Mucosa of rectum (tissue), 2 donors: ENCODE data around the gene OPRL1.

Source experiments
- H3K27ac ChIP-seq, 2 donors: one replicate each; pipeline ENCODE4 v1.7.0; 2013; ENCODE audit warnings: inconsistent platforms in 2 of 2, low read depth in 2 of 2, low read length in 2 of 2
- H3K27me3 ChIP-seq, 2 donors: one replicate each; pipeline ENCODE4 v1.7.0; 2013; ENCODE audit warnings: low read length in 2 of 2; ENCODE audit not compliant: control insufficient read depth in 2 of 2, insufficient read depth in 2 of 2
- H3K36me3 ChIP-seq, 2 donors: one replicate each; pipeline ENCODE4 v1.7.0; 2013; ENCODE audit warnings: low read length in 2 of 2; ENCODE audit not compliant: control insufficient read depth in 2 of 2, insufficient read depth in 2 of 2
- H3K4me1 ChIP-seq, 2 donors: one replicate each; pipeline ENCODE4 v1.7.0; 2013; ENCODE audit warnings: low read length in 2 of 2, mild to moderate bottlenecking in 1 of 2; ENCODE audit not compliant: control insufficient read depth in 2 of 2, insufficient read depth in 2 of 2
- H3K4me3 ChIP-seq, 2 donors: one replicate each; pipeline ENCODE4 v1.7.0; 2013; ENCODE audit warnings: low read length in 2 of 2
- H3K9ac ChIP-seq, 2 donors: one replicate each; pipeline ENCODE4 v1.7.0; 2013; ENCODE audit warnings: low read length in 2 of 2, low read depth in 1 of 2, mild to moderate bottlenecking in 1 of 2
- H3K9me3 ChIP-seq, 2 donors: one replicate each; pipeline ENCODE4 v1.7.0; 2013; ENCODE audit warnings: low read length in 2 of 2; ENCODE audit not compliant: control insufficient read depth in 2 of 2
- donor health status: healthy.
- donor health status: Normal muscosa, but diverticular disease.

OPRL1 gene

DNA sequence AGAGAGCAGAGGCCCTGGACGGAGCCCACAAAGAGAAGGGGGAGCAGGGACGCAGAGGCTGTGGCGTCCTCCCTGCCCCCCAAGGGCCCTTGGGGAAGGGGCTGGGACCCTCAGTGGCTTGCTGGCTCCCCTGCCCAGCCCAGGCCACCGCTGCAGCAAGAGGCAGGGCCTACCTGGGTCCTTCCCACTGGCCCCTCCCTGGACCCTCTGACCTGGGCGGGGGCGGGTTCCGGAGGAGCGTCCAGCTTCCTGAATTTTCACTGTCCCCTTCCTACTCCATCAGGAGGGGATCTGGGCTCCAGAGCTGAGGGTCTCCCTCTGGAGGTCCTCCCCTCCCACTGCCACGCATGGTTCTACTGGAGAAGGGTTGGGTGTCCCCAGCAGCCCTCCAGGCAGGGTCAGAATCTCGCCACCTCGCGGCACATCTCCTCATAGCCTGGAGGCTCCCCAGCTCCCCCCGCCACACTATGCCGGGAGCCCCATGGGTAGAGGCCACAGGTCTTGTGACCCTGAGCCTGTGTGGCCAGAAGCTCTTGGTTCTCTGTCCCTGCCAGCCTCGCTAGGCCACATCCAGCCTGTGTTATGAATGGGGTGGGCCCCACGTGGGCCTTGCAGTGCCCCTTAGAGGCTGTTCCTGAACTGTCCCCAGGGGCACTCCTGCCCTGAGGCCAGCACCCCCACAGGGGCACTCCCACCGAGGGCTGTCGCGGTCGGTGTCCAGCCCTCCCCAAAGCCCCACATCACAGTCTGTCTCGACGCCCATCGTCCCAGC, 29.4 kb upstream of the OPRL1 start:
- H3K9ac ChIP-seq = no peak overlapping the region
- H3K4me3 ChIP-seq = no peak overlapping the region
- H3K9me3 ChIP-seq = no peaks in the 10 kb centered on the region
- H3K4me1 ChIP-seq = peaks cover 0 to 2% of the 10 kb centered on the region in 2 donors
- peaks cover 35 to 71% of the 10 kb centered on the region in 2 donors for H3K27me3 ChIP-seq
- no peaks in the 10 kb centered on the region for H3K36me3 ChIP-seq
- H3K27ac ChIP-seq = peak overlapping the region; percentile 48

DNA sequence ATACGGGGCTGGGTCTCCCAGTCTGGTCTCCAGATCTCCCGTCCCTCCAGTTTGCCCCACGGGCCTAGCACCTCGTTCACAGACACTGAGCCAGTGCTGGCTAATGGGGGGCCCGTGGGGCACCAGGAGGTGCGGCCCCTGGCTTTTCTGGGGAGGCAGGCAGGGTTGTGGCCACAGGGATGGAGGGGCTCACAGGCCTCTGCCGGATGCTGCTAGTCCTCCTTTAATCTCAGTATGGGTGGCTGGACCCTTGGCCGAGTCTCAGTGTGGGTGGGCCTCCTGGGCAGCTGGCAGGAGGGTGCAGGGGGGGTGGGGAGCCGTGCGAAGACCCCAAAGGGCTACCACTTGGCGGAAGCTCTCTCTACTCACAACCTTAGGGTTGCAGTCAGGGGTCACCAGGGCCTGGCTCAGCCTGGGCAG, 28.8 kb upstream of the OPRL1 start:
- Histone ChIP-seq H3K4me3 (no peak overlapping the region), H3K9me3 (no peaks in the 10 kb centered on the region), H3K4me1 (peaks cover 0 to 2% of the 10 kb centered on the region in 2 donors), H3K27me3 (peaks cover 34 to 70% of the 10 kb centered on the region in 2 donors), H3K27ac (peak overlapping the region; percentile 48), H3K36me3 (no peaks in the 10 kb centered on the region), H3K9ac (no peak overlapping the region)

DNA sequence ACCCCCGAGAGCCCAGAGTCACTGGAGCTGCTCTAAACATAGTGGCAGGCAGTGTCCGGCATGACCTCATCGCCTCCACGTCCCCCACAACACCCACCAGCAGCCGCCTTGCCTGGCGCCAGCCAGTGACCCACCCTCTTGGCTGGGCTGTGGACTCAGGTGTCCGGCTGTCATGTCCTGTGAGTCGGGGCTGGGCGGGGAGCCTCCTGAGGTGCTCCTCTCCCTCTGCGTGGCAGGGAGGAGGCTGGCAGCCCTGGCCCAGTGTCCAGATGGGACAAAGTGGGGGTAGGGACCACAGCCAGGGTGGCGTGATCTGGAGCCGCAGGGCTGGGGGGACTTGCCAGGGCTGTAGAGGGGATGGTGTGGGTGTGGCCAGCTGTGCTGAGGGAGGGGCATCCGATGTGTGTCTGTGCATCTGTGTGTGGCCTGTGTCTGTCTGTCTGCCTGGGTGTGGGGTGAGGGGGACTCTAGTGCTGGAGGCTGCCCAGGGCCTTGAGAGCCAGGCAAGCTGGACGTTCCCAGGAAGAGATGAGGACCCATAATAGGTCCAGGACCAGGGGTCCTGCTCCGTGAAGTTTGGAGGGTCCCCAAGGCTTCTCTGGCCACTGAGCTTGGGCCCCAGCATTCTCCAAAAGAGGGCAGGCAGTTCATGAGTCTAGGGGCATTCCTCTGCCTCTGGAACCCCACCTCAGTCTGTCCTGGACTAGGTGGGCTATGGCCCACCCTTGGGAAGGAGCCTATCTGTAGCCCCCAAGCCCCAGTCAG, 28.1 kb upstream of the OPRL1 start:
- H3K4me1 ChIP-seq = peaks cover 0 to 2% of the 10 kb centered on the region in 2 donors
- no peaks in the 10 kb centered on the region for H3K9me3 ChIP-seq
- H3K4me3 ChIP-seq = no peak overlapping the region
- no peaks in the 10 kb centered on the region for H3K36me3 ChIP-seq
- no peak overlapping the region for H3K9ac ChIP-seq
- peak overlapping the region in 1 of 2 donors; percentile 48 for H3K27ac ChIP-seq
- H3K27me3 ChIP-seq = peaks cover 29 to 67% of the 10 kb centered on the region in 2 donors

DNA sequence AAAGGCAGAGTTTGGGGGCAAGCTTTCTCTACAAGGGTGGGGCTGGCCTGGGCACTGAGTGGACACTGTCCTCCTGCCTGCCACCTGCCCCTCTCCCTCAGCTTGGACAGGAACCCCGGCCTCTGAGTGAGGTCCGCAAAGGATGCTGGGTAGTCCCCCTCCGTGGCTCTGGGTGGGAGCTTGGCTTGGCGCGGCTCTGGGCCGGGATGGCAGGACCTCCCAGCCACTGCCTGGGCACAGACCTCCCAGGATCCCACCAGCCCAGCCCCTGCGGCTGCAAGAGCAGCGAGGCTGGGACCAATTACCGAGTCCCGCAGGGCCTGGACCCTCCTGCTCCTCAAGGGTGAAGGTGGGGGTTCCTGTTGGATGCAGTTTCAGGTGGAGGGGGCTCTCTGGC, 27.6 kb upstream of the OPRL1 start:
- Histone ChIP-seq H3K4me1 (peaks cover 0 to 4% of the 10 kb centered on the region in 2 donors), H3K36me3 (no peaks in the 10 kb centered on the region), H3K27ac (peak overlapping the region in 1 of 2 donors; percentile 48), H3K9ac (no peak overlapping the region), H3K4me3 (no peak overlapping the region), H3K27me3 (peaks cover 25 to 67% of the 10 kb centered on the region in 2 donors), H3K9me3 (no peaks in the 10 kb centered on the region)

DNA sequence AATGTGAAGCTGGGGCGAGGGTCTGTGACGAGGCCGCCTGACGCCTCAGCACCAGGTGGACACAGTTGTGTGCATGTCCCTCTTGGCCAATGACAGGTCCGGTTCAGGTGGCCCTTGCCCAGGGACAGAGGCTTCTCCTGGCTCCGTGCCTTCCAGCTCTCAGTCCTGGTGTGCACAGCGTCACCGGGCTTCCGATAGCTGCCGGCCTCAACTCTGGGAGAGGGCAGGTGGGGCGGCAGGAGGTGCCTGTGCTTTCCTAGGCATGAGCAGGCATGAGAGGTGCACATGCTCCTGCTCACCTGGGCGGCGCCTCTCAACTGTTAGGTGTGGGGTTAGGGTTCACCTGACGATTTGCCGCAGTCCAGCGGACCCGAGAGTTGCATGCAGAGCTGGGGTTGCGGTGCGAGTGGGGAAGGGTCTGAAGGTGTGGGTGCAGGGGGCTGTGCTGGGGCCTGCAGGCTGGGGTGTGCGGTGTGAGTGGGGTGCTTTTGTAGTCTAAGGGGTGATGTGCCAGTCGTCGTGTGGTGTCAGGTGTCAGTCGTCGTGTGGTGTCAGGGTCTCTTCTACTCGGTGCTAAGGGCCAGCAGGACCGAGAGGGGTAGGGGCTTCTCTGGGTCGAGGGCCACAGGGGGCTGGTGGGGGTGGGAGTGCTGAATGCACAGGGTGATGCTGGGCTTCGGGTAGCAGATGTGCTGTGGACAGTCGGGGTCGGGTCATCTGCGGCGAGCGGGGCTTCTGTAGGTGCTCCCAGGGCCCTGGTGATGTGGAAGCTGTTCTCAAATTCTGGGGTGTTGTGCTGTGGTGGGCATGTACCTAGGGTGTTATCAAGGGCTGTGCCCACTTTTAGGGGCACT, 26.7 kb upstream of the OPRL1 start:
- H3K4me3 ChIP-seq = no peak overlapping the region
- H3K9ac ChIP-seq = no peak overlapping the region
- no peaks in the 10 kb centered on the region for H3K9me3 ChIP-seq
- peak overlapping the region in 1 of 2 donors; percentile 32 for H3K27ac ChIP-seq
- H3K36me3 ChIP-seq = no peaks in the 10 kb centered on the region
- peaks cover 5 to 6% of the 10 kb centered on the region in 2 donors for H3K4me1 ChIP-seq
- H3K27me3 ChIP-seq = peaks cover 25 to 63% of the 10 kb centered on the region in 2 donors

DNA sequence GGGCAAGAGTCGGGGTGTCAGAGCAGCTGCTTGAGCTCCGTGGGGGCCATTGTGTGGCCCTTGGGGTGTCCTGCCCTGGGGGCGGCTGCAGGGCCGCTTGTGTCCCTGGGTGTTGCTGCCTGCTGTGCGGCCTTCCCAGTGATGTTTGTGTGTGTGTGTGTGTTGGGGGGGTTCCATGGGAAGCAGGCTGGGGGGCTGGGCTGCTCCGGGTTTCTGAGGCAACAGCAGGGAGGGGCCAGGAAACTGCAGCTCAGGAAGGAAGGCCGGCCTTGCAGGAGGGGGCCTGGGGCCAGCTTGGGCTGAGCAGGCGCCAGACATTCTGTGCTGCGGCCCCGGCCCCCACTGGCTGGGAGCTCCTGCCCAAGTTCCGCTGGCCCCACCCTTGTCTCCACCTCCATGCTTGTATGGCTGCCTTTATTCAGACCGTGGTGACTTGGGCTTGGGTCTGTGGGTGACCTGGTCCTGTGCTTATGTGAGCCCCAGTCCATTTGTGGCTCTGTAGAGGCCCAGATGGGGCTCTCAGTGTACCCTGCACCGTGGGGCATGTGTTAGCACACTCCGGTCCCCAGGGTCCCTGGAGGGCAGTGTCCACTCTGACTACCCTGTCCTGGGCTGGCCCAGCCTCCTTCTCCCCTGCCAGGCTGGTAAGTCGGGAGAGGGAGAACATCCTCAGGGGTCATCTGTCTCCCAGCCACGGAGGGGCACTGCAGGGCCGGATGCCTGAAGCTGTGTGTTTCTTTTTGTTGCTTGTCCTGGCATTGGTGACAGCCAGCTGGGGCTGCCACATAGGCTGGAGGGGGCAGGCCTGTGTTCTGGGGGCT, 25.8 kb upstream of the OPRL1 start:
- H3K4me3 ChIP-seq = no peak overlapping the region
- no peaks in the 10 kb centered on the region for H3K9me3 ChIP-seq
- H3K36me3 ChIP-seq = no peaks in the 10 kb centered on the region
- no peak overlapping the region for H3K9ac ChIP-seq
- H3K27me3 ChIP-seq = peaks cover 25 to 63% of the 10 kb centered on the region in 2 donors
- peak overlapping the region in 1 of 2 donors; percentile 32 for H3K27ac ChIP-seq
- peaks cover 5 to 6% of the 10 kb centered on the region in 2 donors for H3K4me1 ChIP-seq

DNA sequence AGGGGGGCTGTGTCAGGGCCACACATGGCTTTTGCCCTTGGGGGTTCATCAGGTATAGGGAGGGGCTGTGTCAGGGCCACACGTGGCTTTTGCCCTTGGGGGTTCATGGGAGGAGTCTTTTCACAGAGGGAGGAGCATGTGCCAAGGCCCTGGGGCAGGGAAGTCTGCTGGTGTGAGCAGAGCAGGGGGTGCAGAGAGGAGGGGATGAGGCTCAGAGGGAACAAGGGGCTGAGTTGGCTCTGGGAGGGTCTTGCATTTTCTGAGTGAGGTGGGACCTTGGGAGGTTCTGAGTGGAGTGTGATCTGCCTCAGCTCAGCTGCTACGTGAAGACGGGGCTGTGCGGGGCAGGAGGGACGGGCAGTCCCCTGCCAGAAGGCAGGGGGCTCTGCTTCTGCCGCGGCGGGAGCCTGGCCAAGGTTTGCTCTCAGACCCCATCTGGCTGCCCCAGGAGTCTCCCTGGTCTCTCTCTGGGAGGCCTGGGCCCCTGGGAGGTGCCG, 24.4 kb upstream of the OPRL1 start:
- peaks cover 3 to 6% of the 10 kb centered on the region in 2 donors for H3K4me1 ChIP-seq

DNA sequence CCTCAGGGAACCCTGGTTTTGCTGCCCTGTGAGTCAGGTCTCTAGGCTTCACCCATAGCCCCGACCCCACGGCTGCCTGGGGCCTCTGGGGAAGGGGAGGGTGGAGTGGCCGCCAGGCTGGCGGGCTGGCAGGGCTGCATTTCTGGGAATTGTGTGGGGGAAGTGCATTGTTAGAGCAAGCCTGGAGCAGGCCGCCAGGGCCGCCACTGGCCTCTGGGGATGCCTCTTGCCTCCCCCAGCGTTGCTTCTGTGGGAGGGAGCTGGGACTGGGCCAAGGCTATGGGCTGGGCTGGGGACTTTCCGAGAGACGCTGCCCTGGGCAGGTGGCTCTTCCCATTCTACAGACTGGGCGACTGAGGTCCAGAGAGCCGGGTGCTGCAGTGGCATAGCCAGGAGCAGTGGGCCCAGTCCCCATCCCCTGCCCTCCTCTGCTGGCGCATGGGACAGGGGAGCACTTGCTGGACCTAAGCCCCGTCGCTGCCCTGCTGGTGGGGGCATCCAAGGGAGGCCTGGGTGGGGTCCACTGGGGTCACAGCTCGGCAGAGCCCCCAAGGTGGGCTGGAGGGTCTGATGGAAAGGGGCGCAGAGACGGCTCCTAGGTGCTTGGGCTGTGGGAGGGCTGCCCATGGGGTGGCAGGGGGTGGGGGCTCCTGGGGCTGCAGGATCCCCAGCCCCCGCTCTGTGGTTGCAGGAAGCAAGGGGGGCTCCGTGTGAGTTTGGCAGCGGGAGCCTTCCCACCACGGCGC, 23.8 kb upstream of the OPRL1 start:
- peak overlapping the region in 1 of 2 donors; percentile 16 for H3K27ac ChIP-seq
- no peak overlapping the region for H3K4me3 ChIP-seq
- no peaks in the 10 kb centered on the region for H3K36me3 ChIP-seq
- no peaks in the 10 kb centered on the region for H3K9me3 ChIP-seq
- H3K9ac ChIP-seq = no peak overlapping the region
- H3K27me3 ChIP-seq = peaks cover 12 to 49% of the 10 kb centered on the region in 2 donors
- H3K4me1 ChIP-seq = peaks cover 3 to 6% of the 10 kb centered on the region in 2 donors

More for the DNA sequence above, 24.4 kb upstream of the OPRL1 start:
- no peak overlapping the region for H3K4me3 ChIP-seq
- H3K9me3 ChIP-seq = no peaks in the 10 kb centered on the region
- no peaks in the 10 kb centered on the region for H3K36me3 ChIP-seq
- peaks cover 18 to 55% of the 10 kb centered on the region in 2 donors for H3K27me3 ChIP-seq
- peak overlapping the region in 1 of 2 donors; percentile 16 for H3K27ac ChIP-seq
- no peak overlapping the region for H3K9ac ChIP-seq

DNA sequence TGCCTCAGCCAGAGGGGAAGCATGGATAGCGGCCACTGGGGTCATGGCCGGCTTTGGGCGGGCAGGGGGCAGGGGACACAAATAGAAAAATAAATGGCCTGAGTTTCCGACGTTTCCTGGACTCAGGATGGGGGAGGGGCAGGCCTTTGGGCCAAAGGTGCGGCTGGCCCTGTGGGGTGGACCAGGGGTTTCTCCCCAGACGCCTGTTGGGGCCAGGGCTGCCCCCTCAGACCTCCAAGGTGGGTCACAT, 23.3 kb upstream of the OPRL1 start:
- Histone ChIP-seq H3K27me3 (peaks cover 12 to 44% of the 10 kb centered on the region in 2 donors), H3K9me3 (no peaks in the 10 kb centered on the region), H3K9ac (no peak overlapping the region), H3K4me3 (no peak overlapping the region), H3K4me1 (peaks cover 3 to 6% of the 10 kb centered on the region in 2 donors), H3K27ac (peak overlapping the region; percentile 11 to 16), H3K36me3 (no peaks in the 10 kb centered on the region)
